Activated CD4-positive, alpha-beta T cell treated with anti-CD3 and anti-CD28 coated beads, Interleukin-2, amount 10 ng/mL, durations not matched to agents 24 days and 14 days (primary cell): Measurements from ENCODE around the gene GPRC5B. TPM values are rescaled to one million over a fixed set of nuclear protein-coding genes. Genes with fewer than 3 reads are reported as not detected.

Source experiments
- DNase-seq: peaks from one replicate; pipeline ENCODE4 v3.0.0; 2022
- H3K27ac Mint-ChIP-seq: one replicate; pipeline ENCODE4 v1.8.0; 2022; ENCODE audit warnings: mild to moderate bottlenecking, mixed read lengths
- H3K27me3 Mint-ChIP-seq: one replicate; pipeline ENCODE4 v1.8.0; 2022; ENCODE audit warnings: mixed read lengths
- H3K36me3 Mint-ChIP-seq: one replicate; pipeline ENCODE4 v1.8.0; 2022; ENCODE audit warnings: low read depth, mild to moderate bottlenecking, mixed read lengths
- H3K4me1 Mint-ChIP-seq: one replicate; pipeline ENCODE4 v1.8.0; 2021; ENCODE audit warnings: mixed read lengths
- H3K4me3 Mint-ChIP-seq: one replicate; pipeline ENCODE4 v1.8.0; 2022; ENCODE audit warnings: mild to moderate bottlenecking, moderate library complexity, mixed read lengths
- H3K9me3 Mint-ChIP-seq: one replicate; pipeline ENCODE4 v1.8.0; 2021; ENCODE audit warnings: mixed read lengths
- intact Hi-C: fragments of 100-400 bp; cut with micrococcal nuclease; formaldehyde crosslinking; loops from one replicate; pipeline ENCODE4 v1.15.1; 2023
- total RNA-seq: library from RNA; stranded (reverse); gene quantifications from 2 replicates; pipeline ENCODE4 v1.2.3, GENCODE V29; 2022

GPRC5B gene, protein sequence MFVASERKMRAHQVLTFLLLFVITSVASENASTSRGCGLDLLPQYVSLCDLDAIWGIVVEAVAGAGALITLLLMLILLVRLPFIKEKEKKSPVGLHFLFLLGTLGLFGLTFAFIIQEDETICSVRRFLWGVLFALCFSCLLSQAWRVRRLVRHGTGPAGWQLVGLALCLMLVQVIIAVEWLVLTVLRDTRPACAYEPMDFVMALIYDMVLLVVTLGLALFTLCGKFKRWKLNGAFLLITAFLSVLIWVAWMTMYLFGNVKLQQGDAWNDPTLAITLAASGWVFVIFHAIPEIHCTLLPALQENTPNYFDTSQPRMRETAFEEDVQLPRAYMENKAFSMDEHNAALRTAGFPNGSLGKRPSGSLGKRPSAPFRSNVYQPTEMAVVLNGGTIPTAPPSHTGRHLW
- 0.28 TPM in 1 of 2 replicates, not detected in the other for total RNA-seq

DNA sequence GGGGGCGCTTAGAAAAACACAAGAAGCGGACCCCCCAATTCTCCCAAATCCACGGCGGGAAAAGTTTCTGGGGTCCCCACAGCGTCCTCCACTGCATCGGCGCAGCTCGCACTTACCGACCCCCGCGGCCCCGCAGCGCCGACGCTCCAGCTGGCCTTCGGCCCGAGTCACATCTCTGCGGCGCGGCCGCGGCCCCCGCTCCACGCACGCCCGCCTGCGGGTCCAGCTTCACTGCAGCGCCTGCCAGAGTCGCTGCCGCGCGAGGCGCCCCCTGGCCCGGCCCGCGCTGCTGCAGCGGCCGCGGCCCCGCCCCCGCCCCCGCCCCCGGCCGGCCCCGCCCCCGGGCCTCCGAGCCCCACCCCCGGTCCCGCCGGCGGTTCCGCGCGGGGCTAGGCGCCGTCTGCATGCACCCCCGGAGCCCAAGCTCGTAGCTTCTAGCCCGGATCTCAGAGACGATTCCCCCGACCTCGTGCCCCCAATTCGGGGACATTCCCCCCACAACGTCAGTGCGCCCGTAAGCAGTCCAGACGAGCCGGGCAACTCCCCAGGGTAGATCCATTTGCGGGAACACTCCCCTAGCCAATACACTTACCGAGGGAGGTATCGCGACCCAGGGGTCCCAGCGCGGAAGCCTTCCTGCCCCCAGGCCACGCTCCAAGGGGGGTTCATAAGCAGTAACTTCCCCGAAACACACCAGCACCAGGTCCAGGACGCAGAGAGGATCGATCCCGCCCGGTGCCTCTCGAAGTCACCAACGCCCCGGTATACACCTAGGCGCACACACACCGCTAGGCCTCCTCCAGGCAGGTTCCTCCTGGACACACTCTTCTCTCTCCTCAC, at the start of gene GPRC5B:
Gene GPRC5B, minus strand, starts transcription at position 238 of the 840 bp plus-strand sequence. CDS start 12,003 bp downstream, outside the sequence.
- H3K9me3 Mint-ChIP-seq = no peaks in the 10 kb centered on the region
- H3K4me3 Mint-ChIP-seq = peak within 1 kb of the TSS; percentile 88
- H3K27ac Mint-ChIP-seq = peak within 1 kb of the TSS; percentile 74
- no peaks in the 10 kb centered on the region for H3K36me3 Mint-ChIP-seq
- intact Hi-C loops = loop anchor here (5.0 kb wide), 2 partner anchors 303 to 498 kb away; no protein-coding TSS in a partner anchor
- DNase-seq = peak; percentile 83
- peaks cover 40% of the 10 kb centered on the region for H3K27me3 Mint-ChIP-seq
- H3K4me1 Mint-ChIP-seq = peaks cover 24% of the 10 kb centered on the region

DNA sequence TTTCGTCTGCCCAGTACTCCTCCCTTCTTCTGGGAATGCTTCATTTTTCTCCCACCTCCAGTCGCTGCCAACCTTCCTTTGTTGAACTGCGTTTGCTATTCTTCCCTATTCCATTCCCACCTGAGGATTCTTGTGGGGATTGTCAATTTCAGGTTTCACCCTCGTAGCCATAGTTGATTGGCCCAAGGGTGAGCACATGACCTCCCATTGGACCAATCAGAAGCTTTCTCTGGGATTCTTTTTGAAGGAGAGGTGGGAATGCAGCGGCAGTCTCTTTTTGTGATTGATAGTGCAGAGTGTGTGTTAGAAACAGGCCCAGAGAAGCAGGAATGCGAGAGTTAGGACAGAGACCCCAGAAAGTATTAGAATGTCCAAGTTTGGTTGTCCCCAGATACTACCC, 49.1 kb upstream of the GPRC5B start:
- Mint-ChIP-seq H3K9me3 (no peaks in the 10 kb centered on the region), H3K36me3 (no peaks in the 10 kb centered on the region), H3K4me3 (no peak overlapping the region), H3K27me3 (no peaks in the 10 kb centered on the region), H3K27ac (no peak overlapping the region), H3K4me1 (no peaks in the 10 kb centered on the region)
- no peak for DNase-seq
- intact Hi-C loops = no loop called here

DNA sequence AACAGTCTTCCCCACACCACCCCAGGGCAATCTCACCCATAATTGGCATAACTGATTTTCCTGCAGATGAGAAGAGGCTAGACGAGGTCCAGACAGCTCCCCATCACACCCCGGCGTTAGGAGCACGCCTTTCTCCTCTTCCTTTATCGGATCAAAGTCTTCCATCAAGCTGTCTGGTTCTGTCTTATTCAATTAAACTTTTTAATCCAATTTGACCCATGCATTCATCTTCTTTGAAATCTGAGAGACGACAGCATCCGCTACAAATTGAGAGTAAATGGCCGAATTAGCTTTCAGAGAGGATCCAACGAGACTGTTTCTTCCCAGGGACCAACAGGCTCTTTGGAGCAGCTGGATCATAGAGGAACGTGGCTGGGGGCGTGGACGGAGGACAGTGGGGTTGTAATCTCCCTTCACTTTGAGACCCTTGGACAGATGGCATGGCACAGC, 44.4 kb upstream of the GPRC5B start:
- no peaks in the 10 kb centered on the region for H3K27me3 Mint-ChIP-seq
- no peak overlapping the region for H3K4me3 Mint-ChIP-seq
- no peak for DNase-seq
- H3K9me3 Mint-ChIP-seq = no peaks in the 10 kb centered on the region
- intact Hi-C loops = no loop called here
- no peaks in the 10 kb centered on the region for H3K36me3 Mint-ChIP-seq
- H3K4me1 Mint-ChIP-seq = no peaks in the 10 kb centered on the region
- H3K27ac Mint-ChIP-seq = no peak overlapping the region

DNA sequence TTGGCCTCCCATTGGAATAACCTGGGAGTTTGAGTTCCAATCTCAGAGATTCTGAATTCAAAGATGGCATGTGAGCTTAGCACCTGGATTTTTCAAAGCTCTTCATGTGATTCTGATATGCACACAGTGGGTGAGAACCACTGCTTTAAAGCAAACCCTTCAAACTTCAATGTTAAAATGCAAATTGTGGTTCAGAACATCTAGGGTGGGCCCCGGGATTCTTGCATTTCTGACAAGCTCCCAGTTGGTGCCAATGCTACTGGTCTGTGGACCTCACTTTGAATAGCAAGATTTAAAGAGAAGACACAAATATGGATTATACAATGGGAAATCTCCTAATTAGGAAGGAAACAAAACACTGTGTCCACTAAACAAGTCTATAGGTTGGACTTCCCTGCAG, 43.8 kb upstream of the GPRC5B start:
- Mint-ChIP-seq H3K27me3 (no peaks in the 10 kb centered on the region), H3K4me3 (no peak overlapping the region), H3K9me3 (no peaks in the 10 kb centered on the region), H3K4me1 (no peaks in the 10 kb centered on the region), H3K36me3 (no peaks in the 10 kb centered on the region), H3K27ac (no peak overlapping the region)
- no peak for DNase-seq
- intact Hi-C loops = no loop called here

DNA sequence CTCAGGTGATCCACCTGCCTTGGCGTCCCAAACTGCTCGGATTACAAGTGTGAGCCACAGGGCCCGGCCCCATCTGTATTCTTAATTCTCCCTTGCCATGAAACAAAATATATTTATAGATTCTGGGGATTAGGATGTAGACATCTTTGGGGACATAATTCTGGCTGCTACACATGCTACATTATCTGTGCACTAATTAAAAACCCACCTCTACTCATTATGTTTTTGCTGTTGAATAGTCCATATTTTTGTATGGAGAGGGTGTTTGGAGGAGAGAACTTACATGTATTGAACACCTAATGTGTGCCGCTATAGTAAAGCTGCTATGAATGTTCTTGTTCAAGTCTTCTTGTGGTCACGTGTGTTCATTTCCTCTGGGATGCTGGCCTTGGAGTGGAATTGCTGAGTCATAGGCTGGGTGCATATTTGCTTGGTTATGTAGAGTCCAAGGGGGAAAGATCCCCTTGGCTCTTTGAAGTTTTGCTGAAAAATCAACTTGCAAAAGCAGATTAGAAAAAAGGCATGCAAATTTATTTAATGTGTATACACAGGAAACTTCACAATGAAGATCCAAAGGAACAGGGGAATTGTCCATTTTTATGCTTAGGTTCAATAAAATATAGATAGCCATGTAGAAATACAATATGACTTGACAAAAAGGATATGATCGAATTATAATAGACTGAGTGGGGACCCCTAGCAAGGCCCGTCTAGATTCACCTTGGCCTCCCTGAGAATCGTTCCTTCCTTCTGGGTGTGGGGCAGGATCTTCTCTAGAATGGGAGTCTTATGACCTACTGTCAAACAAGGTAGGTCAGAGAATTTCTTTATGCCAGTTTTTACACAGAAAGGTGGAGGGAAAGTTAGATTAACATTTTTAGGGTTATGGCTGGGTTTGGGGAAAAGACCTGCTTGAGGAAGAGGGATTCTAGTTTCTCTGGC, 42.1 kb upstream of the GPRC5B start:
- Mint-ChIP-seq H3K4me3 (no peak overlapping the region), H3K36me3 (no peaks in the 10 kb centered on the region), H3K9me3 (no peaks in the 10 kb centered on the region), H3K27ac (no peak overlapping the region), H3K27me3 (no peaks in the 10 kb centered on the region), H3K4me1 (no peaks in the 10 kb centered on the region)
- DNase-seq = no peak
- intact Hi-C loops = no loop called here

DNA sequence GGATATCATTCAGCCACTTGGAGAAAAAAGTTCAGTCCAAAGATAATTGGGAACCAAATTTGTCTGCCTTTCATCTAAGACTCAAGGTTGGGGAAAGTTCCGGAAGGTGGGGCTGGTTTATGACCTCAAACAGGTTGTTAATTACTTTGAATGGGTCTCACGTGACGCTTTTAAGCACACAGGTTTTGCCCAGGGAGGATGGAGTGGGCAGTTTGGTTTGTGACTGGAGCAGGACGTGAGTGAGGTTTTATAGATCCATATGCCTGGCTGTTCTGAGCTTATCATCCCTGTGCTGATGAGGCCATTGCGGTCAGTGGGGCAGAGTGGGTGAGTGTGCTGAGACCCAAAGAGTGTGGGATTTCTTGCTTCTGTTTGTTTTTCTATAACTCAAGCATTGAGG, 38.7 kb upstream of the GPRC5B start:
- no peak for DNase-seq
- intact Hi-C loops = no loop called here
- Mint-ChIP-seq H3K36me3 (no peaks in the 10 kb centered on the region), H3K27me3 (no peaks in the 10 kb centered on the region), H3K4me1 (no peaks in the 10 kb centered on the region), H3K9me3 (no peaks in the 10 kb centered on the region), H3K27ac (no peak overlapping the region), H3K4me3 (no peak overlapping the region)

DNA sequence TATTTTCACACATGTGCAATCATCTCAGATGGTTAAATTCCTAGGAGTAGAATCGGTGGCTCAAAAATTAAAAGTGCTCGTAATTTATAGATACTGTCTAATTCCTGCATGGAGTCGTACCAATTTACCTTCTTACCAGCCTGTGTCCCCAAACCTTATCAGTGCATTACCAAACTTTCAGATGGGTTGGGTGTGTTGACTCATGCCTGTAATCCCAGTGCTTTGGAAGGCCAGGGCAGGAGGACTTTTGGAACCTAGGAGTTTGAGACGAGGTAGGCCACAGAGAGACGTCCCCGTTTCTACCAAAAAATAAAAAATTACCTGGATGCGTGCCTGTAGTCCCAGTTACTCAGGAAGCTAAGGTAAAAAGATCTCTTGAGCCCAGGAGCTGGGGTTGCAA, 34.5 kb upstream of the GPRC5B start:
- H3K9me3 Mint-ChIP-seq = no peaks in the 10 kb centered on the region
- H3K4me1 Mint-ChIP-seq = no peaks in the 10 kb centered on the region
- intact Hi-C loops = no loop called here
- no peaks in the 10 kb centered on the region for H3K27me3 Mint-ChIP-seq
- DNase-seq = no peak
- H3K36me3 Mint-ChIP-seq = no peaks in the 10 kb centered on the region
- no peak overlapping the region for H3K4me3 Mint-ChIP-seq
- no peak overlapping the region for H3K27ac Mint-ChIP-seq

DNA sequence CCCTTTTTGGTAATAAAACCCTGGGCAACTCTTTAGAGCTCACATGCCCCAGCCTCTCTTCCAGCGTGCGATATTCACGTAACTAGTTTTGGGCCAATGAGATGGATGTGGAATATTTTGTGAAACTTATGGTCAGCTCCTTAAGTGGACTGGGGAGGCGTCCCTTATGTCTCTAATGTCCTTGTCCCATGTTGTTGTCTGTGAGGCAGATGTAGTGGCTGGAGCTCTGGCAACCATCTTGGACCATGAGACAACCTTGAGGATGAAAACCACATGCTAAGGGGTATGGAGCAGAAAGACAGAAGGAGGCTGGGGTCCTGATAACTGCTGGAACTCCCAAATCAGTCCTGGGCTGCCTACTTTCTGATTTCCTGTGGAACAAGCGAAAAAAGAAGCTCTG, 31.4 kb upstream of the GPRC5B start:
- intact Hi-C loops = no loop called here
- H3K4me1 Mint-ChIP-seq = no peaks in the 10 kb centered on the region
- no peak overlapping the region for H3K27ac Mint-ChIP-seq
- no peaks in the 10 kb centered on the region for H3K9me3 Mint-ChIP-seq
- no peak for DNase-seq
- H3K36me3 Mint-ChIP-seq = no peaks in the 10 kb centered on the region
- no peak overlapping the region for H3K4me3 Mint-ChIP-seq
- H3K27me3 Mint-ChIP-seq = no peaks in the 10 kb centered on the region

DNA sequence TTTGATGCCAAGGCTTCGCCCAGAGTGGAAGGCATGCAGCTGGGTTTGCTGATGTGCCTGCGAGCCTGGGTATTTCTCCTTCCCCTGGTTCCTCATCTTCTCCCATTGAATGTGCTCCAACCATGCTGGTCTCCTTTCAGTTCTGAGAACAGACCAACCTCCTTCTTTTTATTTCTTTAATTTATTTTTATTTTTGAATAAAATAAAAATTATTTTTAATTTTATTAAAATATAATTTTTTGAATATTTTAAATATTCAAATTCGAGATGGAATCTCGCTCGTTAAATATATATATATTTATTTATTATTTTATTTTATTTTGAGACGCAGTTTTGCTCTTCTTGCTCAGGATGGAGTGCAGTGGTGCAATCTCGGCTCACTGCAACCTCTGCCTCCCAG, 30.2 kb upstream of the GPRC5B start:
- intact Hi-C loops = no loop called here
- Mint-ChIP-seq H3K4me1 (no peaks in the 10 kb centered on the region), H3K36me3 (no peaks in the 10 kb centered on the region), H3K27me3 (no peaks in the 10 kb centered on the region), H3K9me3 (no peaks in the 10 kb centered on the region), H3K4me3 (no peak overlapping the region), H3K27ac (no peak overlapping the region)
- no peak for DNase-seq

DNA sequence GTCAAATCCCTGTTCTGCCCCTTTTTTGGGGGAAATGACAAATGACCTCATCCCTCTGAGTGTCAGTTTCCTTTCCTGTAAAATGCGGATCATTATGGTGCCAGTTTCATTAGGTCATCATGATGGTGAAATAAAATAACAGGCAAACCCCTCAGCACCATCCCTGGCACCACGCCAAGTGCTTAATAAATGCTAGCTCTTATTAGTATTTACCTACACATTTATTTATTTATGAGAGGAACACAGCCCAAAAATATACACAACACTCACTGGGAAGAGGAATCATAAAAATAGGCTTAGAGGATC, 28.6 kb upstream of the GPRC5B start:
- H3K4me1 Mint-ChIP-seq = no peaks in the 10 kb centered on the region
- DNase-seq = no peak
- no peaks in the 10 kb centered on the region for H3K36me3 Mint-ChIP-seq
- intact Hi-C loops = no loop called here
- H3K4me3 Mint-ChIP-seq = no peak overlapping the region
- no peak overlapping the region for H3K27ac Mint-ChIP-seq
- no peaks in the 10 kb centered on the region for H3K9me3 Mint-ChIP-seq
- peaks cover under 1% of the 10 kb centered on the region for H3K27me3 Mint-ChIP-seq

DNA sequence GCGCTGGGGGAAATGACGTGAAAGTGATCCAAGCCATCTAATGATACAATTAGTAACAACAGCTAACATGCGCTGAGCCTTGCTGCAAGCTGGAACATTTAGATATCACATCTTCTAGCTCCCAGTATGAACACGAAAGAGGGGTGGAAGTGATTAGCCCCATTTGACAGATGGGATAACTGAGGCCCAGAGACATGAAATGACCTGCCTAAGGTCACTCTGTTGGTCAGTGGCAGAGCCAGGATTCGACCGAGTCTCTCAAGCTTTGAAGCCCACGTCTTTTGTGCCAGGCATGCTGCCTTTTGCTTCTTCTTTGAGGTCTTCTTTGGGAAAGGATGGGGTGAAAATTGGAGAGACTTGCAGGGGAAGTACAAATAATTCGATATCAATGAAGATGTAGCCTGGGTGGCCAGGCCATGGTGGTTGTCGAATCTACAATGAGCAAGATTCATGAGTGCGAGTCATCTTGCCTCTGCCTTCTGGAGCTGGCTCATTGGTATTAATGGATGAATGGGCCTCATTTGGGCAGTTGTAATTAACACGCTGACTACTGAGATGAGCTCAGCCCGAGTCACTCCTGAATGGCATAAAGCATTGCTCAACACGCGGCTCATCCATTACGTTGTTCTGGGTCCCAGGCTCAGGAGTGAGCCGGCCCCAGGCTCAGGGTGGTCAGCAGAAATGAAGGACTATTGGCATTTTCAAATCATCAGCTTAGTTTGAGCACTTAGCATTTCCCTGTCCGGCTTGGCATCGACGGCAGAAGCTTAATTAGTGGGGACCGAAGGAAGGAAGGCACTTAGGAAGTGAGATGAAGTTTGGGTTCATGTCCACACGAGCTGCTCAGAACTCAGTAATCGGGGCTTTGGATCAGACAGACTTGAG, 28.0 kb upstream of the GPRC5B start:
- DNase-seq = no peak
- Mint-ChIP-seq H3K4me1 (peaks cover 4% of the 10 kb centered on the region), H3K27ac (no peak overlapping the region), H3K36me3 (no peaks in the 10 kb centered on the region), H3K9me3 (no peaks in the 10 kb centered on the region), H3K4me3 (no peak overlapping the region), H3K27me3 (peaks cover 6% of the 10 kb centered on the region)
- intact Hi-C loops = no loop called here

DNA sequence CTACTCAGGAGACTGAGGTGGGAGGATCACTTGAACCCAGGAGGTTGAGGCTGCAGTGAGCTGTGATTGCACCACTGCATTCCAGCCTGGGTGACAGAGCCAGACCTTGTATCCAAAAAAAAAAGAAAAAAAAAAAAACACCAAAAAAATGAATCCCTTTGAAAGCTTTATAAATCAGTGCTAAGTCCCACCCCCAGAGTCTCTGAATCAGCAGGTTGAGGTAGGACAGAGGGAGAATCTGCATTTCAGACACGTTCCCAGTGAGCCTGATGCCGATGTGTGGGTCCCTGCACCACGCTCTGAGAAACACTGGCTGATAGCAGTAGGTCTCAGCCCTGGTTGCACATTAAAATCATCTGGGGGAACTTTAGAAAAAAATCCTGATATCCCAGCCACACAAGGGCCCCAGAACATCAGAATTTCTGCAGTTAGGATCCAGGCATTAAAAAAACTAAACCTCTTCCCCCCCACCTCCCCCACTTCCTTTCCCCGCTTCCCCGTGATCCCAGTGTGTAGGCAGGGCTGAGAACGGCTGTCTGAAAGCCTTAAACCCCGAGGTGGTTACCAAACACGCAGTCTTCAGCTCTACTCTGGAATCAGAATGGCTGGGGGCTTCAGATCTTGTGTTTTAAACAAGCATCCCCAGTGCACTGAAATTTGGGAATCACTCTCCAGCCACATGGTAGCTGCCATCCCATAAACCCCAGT, 27.3 kb upstream of the GPRC5B start:
- intact Hi-C loops = no loop called here
- H3K27me3 Mint-ChIP-seq = peaks cover 6% of the 10 kb centered on the region
- peaks cover 8% of the 10 kb centered on the region for H3K4me1 Mint-ChIP-seq
- H3K36me3 Mint-ChIP-seq = no peaks in the 10 kb centered on the region
- DNase-seq = no peak
- H3K27ac Mint-ChIP-seq = no peak overlapping the region
- H3K9me3 Mint-ChIP-seq = no peaks in the 10 kb centered on the region
- no peak overlapping the region for H3K4me3 Mint-ChIP-seq
